Trophoblast cell (in vitro differentiated cells and primary cell): Measurements from ENCODE around the gene DACT1.
A peak's percentile ranks its signal among the peaks of the same experiment; 100 is the strongest.

Experiments used
- DNase-seq, 2 donors: peaks; one replicate each; pipeline ENCODE4 v3.0.0-alpha.2; 2016
- H2AFZ ChIP-seq: 2 replicates; pipeline ENCODE4 v1.6.1; 2013; ENCODE audit warnings: low read length, moderate library complexity, mild to moderate bottlenecking; ENCODE audit not compliant: insufficient read depth, poor library complexity
- H2AK5ac ChIP-seq: 2 replicates; pipeline ENCODE4 v1.6.1; 2013; ENCODE audit warnings: mild to moderate bottlenecking, low read length
- H2BK120ac ChIP-seq: 2 replicates; pipeline ENCODE4 v1.6.1; 2013; ENCODE audit warnings: low read length, mild to moderate bottlenecking, moderate library complexity; ENCODE audit not compliant: insufficient read depth, poor library complexity
- H2BK12ac ChIP-seq: 2 replicates; pipeline ENCODE4 v1.6.1; 2013; ENCODE audit warnings: mild to moderate bottlenecking, low read length, moderate library complexity
- H2BK5ac ChIP-seq: 2 replicates; pipeline ENCODE4 v1.6.1; 2013; ENCODE audit warnings: low read length, low read depth, moderate library complexity, mild to moderate bottlenecking; ENCODE audit not compliant: poor library complexity
- H3K14ac ChIP-seq: 2 replicates; pipeline ENCODE4 v1.6.1; 2013; ENCODE audit warnings: mild to moderate bottlenecking, low read length
- H3K18ac ChIP-seq: 2 replicates; pipeline ENCODE4 v1.6.1; 2013; ENCODE audit warnings: mild to moderate bottlenecking, low read length
- H3K23ac ChIP-seq: 2 replicates; pipeline ENCODE4 v1.6.1; 2013; ENCODE audit warnings: low read length
- H3K27ac ChIP-seq: 2 replicates; pipeline ENCODE4 v1.5.1; 2013; ENCODE audit warnings: low read depth, mild to moderate bottlenecking, inconsistent platforms, low read length, moderate library complexity
- H3K27me3 ChIP-seq: 2 replicates; pipeline ENCODE4 v1.6.1; 2013; ENCODE audit warnings: inconsistent platforms, mild to moderate bottlenecking, low read length, moderate library complexity; ENCODE audit not compliant: insufficient read depth
- H3K36me3 ChIP-seq, 2 experiments: 1 replicate in 1 of 2; 2 replicates in 1 of 2; pipeline ENCODE4 v1.6.1; 2013; ENCODE audit warnings: low read length in 2 of 2, mild to moderate bottlenecking in 2 of 2, moderate library complexity in 1 of 2; ENCODE audit not compliant: insufficient read depth in 2 of 2, control insufficient read depth in 1 of 2
- H3K4ac ChIP-seq: 2 replicates; pipeline ENCODE4 v1.6.1; 2013; ENCODE audit warnings: low read depth, mild to moderate bottlenecking, low read length, moderate library complexity
- H3K4me1 ChIP-seq, 2 experiments: 1 replicate in 1 of 2; 2 replicates in 1 of 2; pipeline ENCODE4 v1.6.1; 2013; ENCODE audit warnings: low read length in 2 of 2, mild to moderate bottlenecking in 2 of 2, moderate library complexity in 1 of 2; ENCODE audit not compliant: insufficient read depth in 2 of 2, control insufficient read depth in 1 of 2
- H3K4me2 ChIP-seq: 2 replicates; pipeline ENCODE4 v1.6.1; 2013; ENCODE audit warnings: inconsistent platforms, mild to moderate bottlenecking, low read length, moderate library complexity
- H3K4me3 ChIP-seq: 2 replicates; pipeline ENCODE4 v1.5.1; 2013; ENCODE audit warnings: mild to moderate bottlenecking, low read depth, low read length, inconsistent platforms
- H3K79me1 ChIP-seq: one replicate; pipeline ENCODE4 v1.6.1; 2013; ENCODE audit warnings: low read length
- H3K79me2 ChIP-seq: 2 replicates; pipeline ENCODE4 v1.6.1; 2013; ENCODE audit warnings: low read length, mild to moderate bottlenecking; ENCODE audit not compliant: control insufficient read depth, insufficient read depth, poor library complexity
- H3K9ac ChIP-seq: 2 replicates; pipeline ENCODE4 v1.6.1; 2013; ENCODE audit warnings: mild to moderate bottlenecking, low read length
- H3K9me3 ChIP-seq: 2 replicates; pipeline ENCODE4 v1.6.1; 2013; ENCODE audit warnings: low read depth, mild to moderate bottlenecking, control low read depth, inconsistent platforms, low read length; ENCODE audit not compliant: insufficient read depth
- H4K12ac ChIP-seq: 2 replicates; pipeline ENCODE4 v1.6.1; 2013; ENCODE audit warnings: low read depth, mild to moderate bottlenecking, low read length, moderate library complexity
- H4K8ac ChIP-seq: 2 replicates; pipeline ENCODE4 v1.6.1; 2013; ENCODE audit warnings: low read depth, mild to moderate bottlenecking, low read length, moderate library complexity
- H4K91ac ChIP-seq: one replicate; pipeline ENCODE4 v1.6.1; 2013; ENCODE audit warnings: low read depth, mild to moderate bottlenecking, low read length, moderate library complexity
- WGBS: extraction: QIAGEN DNeasy Blood & Tissue Kit; methylation state at CpG from one replicate; pipeline ENCODE4 v1.1.7; 2013; ENCODE audit warnings: missing lambda C conversion rate; ENCODE audit not compliant: insufficient read length, insufficient coverage; ENCODE audit errors: extremely low coverage; 5-methylcytosine and 5-hydroxymethylcytosine counted together

DACT1 gene

DNA sequence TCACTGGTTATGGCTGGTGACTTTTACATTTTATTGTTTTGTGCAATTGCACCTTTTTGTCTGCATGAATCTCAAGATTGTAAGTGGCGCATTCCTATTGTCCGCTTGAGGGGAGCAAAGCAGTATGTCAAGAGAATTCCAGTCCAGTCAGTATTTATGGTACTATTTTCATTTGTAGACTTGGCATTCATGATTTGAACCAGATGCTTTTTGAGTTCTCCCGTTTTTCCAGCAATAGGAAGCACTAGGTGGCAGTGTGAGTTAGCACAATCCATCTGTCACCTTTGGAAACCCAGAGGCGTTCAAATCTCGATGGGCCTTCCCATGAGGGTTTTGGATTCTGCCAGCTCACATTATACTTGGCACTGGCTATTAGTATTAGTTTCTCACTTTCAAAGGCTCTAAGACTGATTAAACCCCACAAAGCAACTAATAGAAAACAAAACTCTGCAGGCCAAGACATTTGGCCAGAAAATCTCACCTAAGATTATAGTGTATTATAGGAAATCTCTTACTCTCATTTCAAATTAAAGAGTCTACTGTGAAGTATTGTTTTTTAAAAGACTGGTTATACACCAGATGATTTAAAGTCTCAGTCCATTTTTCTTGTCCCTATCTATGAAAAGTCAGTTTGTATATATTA, 2.2 kb downstream of the DACT1 start:
- H2AK5ac ChIP-seq, result no peak overlapping the region
- H3K18ac ChIP-seq, result no peak overlapping the region
- no peak overlapping the region for H2BK12ac ChIP-seq
- H3K27me3 ChIP-seq, result no peaks in the 10 kb centered on the region
- H3K4ac ChIP-seq, result no peak overlapping the region
- H3K4me3 ChIP-seq, result no peak overlapping the region
- peaks cover 2 to 3% of the 10 kb centered on the region in 2 experiments for H3K4me1 ChIP-seq
- H3K9me3 ChIP-seq, result no peaks in the 10 kb centered on the region
- DNase-seq, result peak; percentile 21 to 60
- no peak overlapping the region for H3K23ac ChIP-seq
- WGBS, result no CpG with 5 or more reads among the region's 5 CpGs
- H3K79me1 ChIP-seq, result peaks cover 20% of the 10 kb centered on the region
- H4K8ac ChIP-seq, result no peak overlapping the region
- H2BK120ac ChIP-seq, result no peak overlapping the region
- H4K91ac ChIP-seq, result no peak overlapping the region
- peak overlapping the region; percentile 80 for H3K4me2 ChIP-seq
- no peak overlapping the region for H2BK5ac ChIP-seq
- H3K79me2 ChIP-seq, result peaks cover 17% of the 10 kb centered on the region
- H3K14ac ChIP-seq, result no peak overlapping the region
- H3K9ac ChIP-seq, result no peak overlapping the region
- peak overlapping the region; percentile 22 for H3K27ac ChIP-seq
- no peak overlapping the region for H4K12ac ChIP-seq
- no peak overlapping the region for H2AFZ ChIP-seq
- H3K36me3 ChIP-seq, result peaks cover 11 to 22% of the 10 kb centered on the region in 2 experiments

GRCh38 chr14:58640959-58641358, 3.2 kb downstream of the DACT1 start:
- no peak overlapping the region for H4K8ac ChIP-seq
- no peak overlapping the region for H3K4me3 ChIP-seq
- no peak overlapping the region for H3K23ac ChIP-seq
- H3K4ac ChIP-seq, result no peak overlapping the region
- H3K4me1 ChIP-seq, result peaks cover 3 to 6% of the 10 kb centered on the region in 2 experiments
- H4K12ac ChIP-seq, result no peak overlapping the region
- H3K9me3 ChIP-seq, result no peaks in the 10 kb centered on the region
- no CpG with 5 or more reads among the region's 2 CpGs for WGBS
- no peak overlapping the region for H3K18ac ChIP-seq
- peaks cover 20% of the 10 kb centered on the region for H3K79me1 ChIP-seq
- no peak overlapping the region for H2BK5ac ChIP-seq
- H3K36me3 ChIP-seq, result peaks cover 20 to 32% of the 10 kb centered on the region in 2 experiments
- no peaks in the 10 kb centered on the region for H3K27me3 ChIP-seq
- H3K9ac ChIP-seq, result no peak overlapping the region
- H3K14ac ChIP-seq, result no peak overlapping the region
- no peak for DNase-seq
- no peak overlapping the region for H2AK5ac ChIP-seq
- no peak overlapping the region for H3K27ac ChIP-seq
- H2BK120ac ChIP-seq, result no peak overlapping the region
- H2AFZ ChIP-seq, result no peak overlapping the region
- H4K91ac ChIP-seq, result no peak overlapping the region
- peak overlapping the region; percentile 32 for H3K4me2 ChIP-seq
- no peak overlapping the region for H2BK12ac ChIP-seq
- peaks cover 17% of the 10 kb centered on the region for H3K79me2 ChIP-seq

GRCh38 chr14:58641509-58641908, 3.7 kb downstream of the DACT1 start:
- Histone ChIP-seq H3K14ac (no peak overlapping the region), H3K79me2 (peaks cover 17% of the 10 kb centered on the region), H2BK120ac (no peak overlapping the region), H3K79me1 (peaks cover 20% of the 10 kb centered on the region), H3K4me1 (peaks cover 3 to 6% of the 10 kb centered on the region in 2 experiments), H4K8ac (no peak overlapping the region), H3K9ac (no peak overlapping the region), H2BK5ac (no peak overlapping the region), H3K36me3 (peaks cover 25 to 38% of the 10 kb centered on the region in 2 experiments), H3K4me3 (no peak overlapping the region), H4K12ac (no peak overlapping the region), H3K27ac (no peak overlapping the region), H3K27me3 (no peaks in the 10 kb centered on the region), H3K9me3 (no peaks in the 10 kb centered on the region), H3K4me2 (no peak overlapping the region), H2BK12ac (no peak overlapping the region), H2AK5ac (no peak overlapping the region), H2AFZ (no peak overlapping the region), H3K23ac (no peak overlapping the region), H3K18ac (no peak overlapping the region), H3K4ac (no peak overlapping the region), H4K91ac (no peak overlapping the region)
- no peak for DNase-seq
- WGBS, result no CpG with 5 or more reads among the region's 5 CpGs

GRCh38 chr14:58643366-58643765, 5.6 kb downstream of the DACT1 start:
- Histone ChIP-seq H3K4me3 (no peak overlapping the region), H3K23ac (no peak overlapping the region), H3K18ac (no peak overlapping the region), H3K27me3 (no peaks in the 10 kb centered on the region), H2AK5ac (no peak overlapping the region), H3K79me1 (peaks cover 8% of the 10 kb centered on the region), H3K14ac (no peak overlapping the region), H3K36me3 (peaks cover 31 to 47% of the 10 kb centered on the region in 2 experiments), H2BK12ac (no peak overlapping the region), H3K9ac (no peak overlapping the region), H4K12ac (no peak overlapping the region), H2AFZ (no peak overlapping the region), H3K79me2 (peaks cover 7% of the 10 kb centered on the region), H3K9me3 (no peaks in the 10 kb centered on the region), H3K4me1 (peaks cover 3 to 7% of the 10 kb centered on the region in 2 experiments), H4K91ac (no peak overlapping the region), H3K4ac (no peak overlapping the region), H4K8ac (no peak overlapping the region), H2BK5ac (no peak overlapping the region), H3K4me2 (no peak overlapping the region), H2BK120ac (no peak overlapping the region), H3K27ac (no peak overlapping the region)
- no peak for DNase-seq
- no CpG with 5 or more reads among the region's 1 CpG for WGBS
